ENCODE results near the gene AP1S2. TPM values are rescaled to one million over a fixed set of nuclear protein-coding genes. Genes with fewer than 3 reads are reported as not detected.

The AP1S2 gene
- total RNA-seq, 1 experiment from 2014 or later = 19.9 TPM

DNA sequence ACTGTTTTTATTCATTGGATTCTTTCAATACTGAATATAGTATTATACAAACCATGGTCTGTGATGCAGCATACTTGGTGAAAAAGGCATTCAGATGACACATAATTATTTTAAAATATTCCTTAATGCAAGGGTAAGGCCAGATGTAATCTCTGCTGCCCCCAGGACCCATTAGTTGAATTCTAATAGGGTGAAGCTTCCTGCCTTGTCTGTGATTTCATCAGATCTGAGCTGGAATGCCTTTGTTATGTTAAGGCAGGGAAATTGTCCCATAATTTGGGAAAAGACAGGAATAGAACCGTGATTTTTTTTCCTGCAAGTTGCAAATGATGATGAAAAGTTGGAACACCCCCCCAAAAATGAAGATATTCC lies 38.2 kb downstream of the AP1S2 start:
- no peak overlapping the region for H3K4me3 ChIP-seq (replicated peaks in 1 of 2; ENCODE audit: low read depth in 1 of 2, low read length in 2 of 2)
- CTCF ChIA-PET = no interaction called here
- no peaks in the 10 kb centered on the region for H3K27me3 ChIP-seq (ENCODE audit: insufficient read depth, low read length)
- H3K4me2 ChIP-seq (ENCODE audit: low read length) = no peak overlapping the region
- no peak overlapping the region for H3K27ac ChIP-seq (ENCODE audit: low read depth, low read length)
- RAD21 ChIA-PET (ENCODE audit: low non-redundant PET in 1 of 2, low total read pairs in 2 of 2, uncharacterized antibody in 2 of 2, unreplicated experiment in 2 of 2) = interaction anchor here in 1 of 2 experiments (0.7 kb wide), 1 partner anchor 296 kb away, joined by 3 read pairs; no protein-coding TSS in a partner anchor
- H3K9me2 ChIP-seq (ENCODE audit: insufficient read depth) = no peaks in the 10 kb centered on the region
- no peaks in the 10 kb centered on the region for H4K20me1 ChIP-seq (ENCODE audit: insufficient read depth)
- DNase-seq (ENCODE audit: low read depth, low spot score) (no peak), ATAC-seq (no peak)
- H2AFZ ChIP-seq (ENCODE audit: low read depth, low read length, poor library complexity, severe bottlenecking) = no peak overlapping the region
- POLR2A ChIA-PET = no interaction called here
- intact Hi-C loops (cut with micrococcal nuclease) = no loop called here
- BruUV-seq (replicated peaks) = no TSS peak
- H3K9ac ChIP-seq (ENCODE audit: low read length) = no peak overlapping the region
- H3K36me3 ChIP-seq (ENCODE audit: control insufficient read depth in 1 of 2, insufficient read depth in 2 of 2, low read length in 2 of 2) = peaks cover 0 to 5% of the 10 kb centered on the region in 2 experiments; a peak in 1 of 4 replicates
- H3K79me2 ChIP-seq (ENCODE audit: insufficient read depth, low read length) = no peaks in the 10 kb centered on the region
- no peak for TF ChIP-seq FOSL1 (IDR thresholded peaks at IDR 0.05; ENCODE audit: low read depth)
- no peak for TF ChIP-seq SP1 (IDR thresholded peaks at IDR 0.05; ENCODE audit: low read depth)
- no peak for TF ChIP-seq YY1 (IDR thresholded peaks at IDR 0.05; ENCODE audit: extremely low read depth, insufficient replicate concordance, low read depth, low read length)
- no peak for TF ChIP-seq CBX3 (IDR thresholded peaks at IDR 0.05; ENCODE audit: low read depth)
- no peak for TF ChIP-seq RAD21 (IDR thresholded peaks at IDR 0.05; ENCODE audit: low read depth)
- TF ChIP-seq, protein P1, sequence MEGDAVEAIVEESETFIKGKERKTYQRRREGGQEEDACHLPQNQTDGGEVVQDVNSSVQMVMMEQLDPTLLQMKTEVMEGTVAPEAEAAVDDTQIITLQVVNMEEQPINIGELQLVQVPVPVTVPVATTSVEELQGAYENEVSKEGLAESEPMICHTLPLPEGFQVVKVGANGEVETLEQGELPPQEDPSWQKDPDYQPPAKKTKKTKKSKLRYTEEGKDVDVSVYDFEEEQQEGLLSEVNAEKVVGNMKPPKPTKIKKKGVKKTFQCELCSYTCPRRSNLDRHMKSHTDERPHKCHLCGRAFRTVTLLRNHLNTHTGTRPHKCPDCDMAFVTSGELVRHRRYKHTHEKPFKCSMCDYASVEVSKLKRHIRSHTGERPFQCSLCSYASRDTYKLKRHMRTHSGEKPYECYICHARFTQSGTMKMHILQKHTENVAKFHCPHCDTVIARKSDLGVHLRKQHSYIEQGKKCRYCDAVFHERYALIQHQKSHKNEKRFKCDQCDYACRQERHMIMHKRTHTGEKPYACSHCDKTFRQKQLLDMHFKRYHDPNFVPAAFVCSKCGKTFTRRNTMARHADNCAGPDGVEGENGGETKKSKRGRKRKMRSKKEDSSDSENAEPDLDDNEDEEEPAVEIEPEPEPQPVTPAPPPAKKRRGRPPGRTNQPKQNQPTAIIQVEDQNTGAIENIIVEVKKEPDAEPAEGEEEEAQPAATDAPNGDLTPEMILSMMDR (IDR thresholded peaks at IDR 0.05 in 2 of 3, conservative IDR thresholded peaks at IDR 0.05 in 1 of 3; ENCODE audit: borderline replicate concordance in 1 of 3, insufficient read depth in 1 of 3, low read depth in 2 of 3, low read length in 2 of 3) = no peak
- TF ChIP-seq, protein P2, sequence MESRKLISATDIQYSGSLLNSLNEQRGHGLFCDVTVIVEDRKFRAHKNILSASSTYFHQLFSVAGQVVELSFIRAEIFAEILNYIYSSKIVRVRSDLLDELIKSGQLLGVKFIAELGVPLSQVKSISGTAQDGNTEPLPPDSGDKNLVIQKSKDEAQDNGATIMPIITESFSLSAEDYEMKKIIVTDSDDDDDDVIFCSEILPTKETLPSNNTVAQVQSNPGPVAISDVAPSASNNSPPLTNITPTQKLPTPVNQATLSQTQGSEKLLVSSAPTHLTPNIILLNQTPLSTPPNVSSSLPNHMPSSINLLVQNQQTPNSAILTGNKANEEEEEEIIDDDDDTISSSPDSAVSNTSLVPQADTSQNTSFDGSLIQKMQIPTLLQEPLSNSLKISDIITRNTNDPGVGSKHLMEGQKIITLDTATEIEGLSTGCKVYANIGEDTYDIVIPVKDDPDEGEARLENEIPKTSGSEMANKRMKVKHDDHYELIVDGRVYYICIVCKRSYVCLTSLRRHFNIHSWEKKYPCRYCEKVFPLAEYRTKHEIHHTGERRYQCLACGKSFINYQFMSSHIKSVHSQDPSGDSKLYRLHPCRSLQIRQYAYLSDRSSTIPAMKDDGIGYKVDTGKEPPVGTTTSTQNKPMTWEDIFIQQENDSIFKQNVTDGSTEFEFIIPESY (IDR thresholded peaks at IDR 0.05; ENCODE audit: extremely low read depth, insufficient replicate concordance, low read length) = no peak
- no peak for TF ChIP-seq EZH2 (IDR thresholded peaks at IDR 0.05)
- TF ChIP-seq POLR2AphosphoS5 (IDR thresholded peaks at IDR 0.05; ENCODE audit: low read depth, low read length) = no peak
- TF ChIP-seq ZFX (IDR thresholded peaks at IDR 0.05) = no peak
- TF ChIP-seq JUND (IDR thresholded peaks at IDR 0.05) = no peak
- H3K9me3 ChIP-seq (ENCODE audit: control insufficient read depth in 1 of 2, insufficient read depth in 1 of 2, low read depth in 1 of 2, low read length in 2 of 2) = no peaks in the 10 kb centered on the region
- no peaks in the 10 kb centered on the region for H3K4me1 ChIP-seq (ENCODE audit: control insufficient read depth in 1 of 2, insufficient read depth in 2 of 2, low read length in 2 of 2)

Measured in HCT116 (cell line).